HL-60/S4 treated with phorbol 12-myristate 13-acetate at 8.2 ng/mL for 4 days and 3 days (cell line): ENCODE results near the gene COX10.
"Not testable (repeated sequence)": the region's sequence is repeated elsewhere in the genome, so short reads cannot be mapped to it uniquely, and the experiment has no call there.

Source experiments
- in situ Hi-C: fragments of 300-500 bp; cut with MboI; formaldehyde crosslinking; loops from 2 replicates; pipeline ENCODE4 v1.15.0; 2022; ENCODE audit warnings: low sequenced_read_pairs

COX10 gene

GRCh38 chr17:14069251-14070021 lies at the start of gene COX10:
Gene COX10 (plus strand): TSS chr17:14069504. CDS start chr17:14069606, 102 bp downstream.
- in situ Hi-C loops, result no loop called here

GRCh38 chr17:14021651-14022294 lies 47.5 kb upstream of the COX10 start:
- in situ Hi-C loops, result not testable (repeated sequence)

GRCh38 chr17:14029755-14030154 lies 39.5 kb upstream of the COX10 start:
- in situ Hi-C loops, result not testable (repeated sequence)

GRCh38 chr17:14032234-14032633 lies 37.1 kb upstream of the COX10 start:
- in situ Hi-C loops, result no loop called here

- in situ Hi-C loops, result no loop called here
These were observed 36.1 kb upstream of the COX10 start for GRCh38 chr17:14033166-14033565.

- in situ Hi-C loops, result no loop called here
These were observed 31.9 kb upstream of the COX10 start for GRCh38 chr17:14037453-14037852.

- in situ Hi-C loops, result no loop called here
These were observed 31.1 kb upstream of the COX10 start for GRCh38 chr17:14038206-14038605.

- in situ Hi-C loops, result no loop called here
These were observed 26.9 kb upstream of the COX10 start for GRCh38 chr17:14042411-14042810.

GRCh38 chr17:14044702-14045101 lies 24.6 kb upstream of the COX10 start:
- in situ Hi-C loops, result no loop called here

GRCh38 chr17:14046978-14047377 lies 22.3 kb upstream of the COX10 start:
- in situ Hi-C loops, result no loop called here

- in situ Hi-C loops, result no loop called here
These were observed 21.7 kb upstream of the COX10 start for GRCh38 chr17:14047591-14047990.

GRCh38 chr17:14048169-14048568 lies 21.1 kb upstream of the COX10 start:
- in situ Hi-C loops, result no loop called here

- in situ Hi-C loops, result no loop called here
These were observed 18.7 kb upstream of the COX10 start for GRCh38 chr17:14050616-14051015.

GRCh38 chr17:14051692-14052091 lies 17.6 kb upstream of the COX10 start:
- in situ Hi-C loops, result no loop called here

GRCh38 chr17:14052886-14053615 lies 16.3 kb upstream of the COX10 start:
- in situ Hi-C loops, result no loop called here

- in situ Hi-C loops, result no loop called here
These were observed 11.7 kb upstream of the COX10 start for GRCh38 chr17:14057591-14057990.

GRCh38 chr17:14058051-14058450 lies 11.3 kb upstream of the COX10 start:
- in situ Hi-C loops, result no loop called here

- in situ Hi-C loops, result no loop called here
These were observed 8.6 kb upstream of the COX10 start for GRCh38 chr17:14060706-14061105.

GRCh38 chr17:14061666-14062560 lies 7.4 kb upstream of the COX10 start:
- in situ Hi-C loops, result no loop called here

GRCh38 chr17:14067347-14067746 lies 2.0 kb upstream of the COX10 start:
- in situ Hi-C loops, result no loop called here
